ENCODE measurements around the gene TRIM29.
A peak's percentile ranks its signal among the peaks of the same experiment; 100 is the strongest.

TRIM29 gene

DNA sequence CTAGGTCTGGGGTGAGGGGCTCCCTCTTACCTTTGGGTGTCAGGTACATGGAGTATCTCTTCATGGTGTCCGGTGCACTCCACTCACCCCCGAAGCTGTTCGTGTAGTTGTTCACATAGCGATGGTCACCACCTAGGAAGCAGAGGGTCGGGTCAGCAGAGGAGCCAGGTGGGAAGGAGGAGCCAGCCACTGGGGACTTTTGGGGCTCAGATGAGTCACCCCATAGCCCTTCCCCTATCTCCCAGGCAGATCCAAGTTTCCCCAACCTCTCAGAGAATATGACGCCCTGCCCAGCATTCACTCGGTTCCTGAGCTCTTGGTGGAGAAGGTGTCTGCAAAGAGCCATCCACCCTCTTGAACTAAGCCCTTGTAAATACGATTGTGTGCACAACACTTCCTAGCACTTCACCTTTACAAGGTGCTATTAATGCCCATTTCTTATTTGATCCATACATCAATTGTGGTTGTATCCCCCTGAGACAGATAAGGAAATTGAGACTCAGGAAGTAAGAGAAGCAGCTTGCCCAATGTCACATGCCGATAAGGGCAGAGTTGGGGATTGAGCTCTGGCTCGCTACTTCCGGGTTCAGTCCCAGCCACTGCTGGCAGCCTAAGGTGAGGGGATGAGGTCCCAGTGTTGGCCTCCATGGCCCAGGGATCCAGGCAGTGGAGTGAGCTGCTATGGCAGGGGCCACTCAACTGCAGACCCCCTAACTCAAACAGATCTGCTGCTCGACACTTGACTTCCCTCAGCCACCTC is 14.8 kb downstream of the TRIM29 start:
- no peak for DNase-seq (ENCODE audit: low spot score)

DNA sequence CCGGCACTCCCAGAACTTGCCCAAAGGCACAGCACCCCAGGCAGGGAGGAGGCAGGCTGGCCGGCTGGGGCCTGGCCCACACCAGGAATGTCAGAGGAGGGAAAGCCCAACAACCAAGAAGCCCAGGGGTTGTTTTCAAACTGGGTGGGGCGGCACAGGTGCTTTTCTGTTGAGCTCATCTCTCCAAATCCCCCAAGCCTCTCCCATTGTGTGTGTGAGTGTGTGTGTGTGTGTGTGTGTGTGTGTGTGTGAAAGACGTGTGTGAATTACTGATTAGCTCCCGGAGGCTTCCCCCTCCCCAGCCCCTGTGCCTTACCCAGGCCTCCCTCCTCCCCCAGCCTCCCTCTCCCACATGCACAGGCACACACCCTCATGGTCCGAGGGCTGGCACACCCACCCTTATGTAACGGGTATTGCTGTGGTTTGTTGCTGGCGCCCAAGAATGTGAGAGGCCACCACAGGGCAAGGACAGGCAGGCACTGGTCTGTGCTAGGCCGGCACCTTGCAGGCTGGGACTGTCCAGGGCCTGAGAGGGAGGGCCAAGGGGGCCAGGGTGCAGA is 15.9 kb downstream of the TRIM29 start:
- no peak for DNase-seq (ENCODE audit: low spot score)

DNA sequence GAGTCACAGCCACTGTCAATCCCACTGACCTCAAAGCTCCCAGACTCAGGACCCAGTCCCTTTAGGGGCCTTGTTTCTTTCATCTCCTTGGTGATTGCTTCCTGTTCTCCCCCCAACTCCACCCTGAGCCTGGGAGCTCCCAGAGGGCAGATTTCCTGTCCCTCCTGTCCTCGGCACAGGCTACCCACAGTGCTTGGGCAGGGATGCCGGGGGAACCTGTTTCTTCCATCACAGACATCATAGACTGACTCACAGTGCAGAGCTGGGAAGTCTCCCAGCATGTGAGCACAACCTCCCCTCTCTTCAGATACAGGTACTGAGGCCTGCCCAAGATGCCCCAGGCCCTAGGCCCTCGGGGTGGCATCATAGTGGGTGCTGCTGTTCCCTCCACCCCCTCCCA is 16.6 kb downstream of the TRIM29 start:
- no peak for DNase-seq (ENCODE audit: low spot score)

DNA sequence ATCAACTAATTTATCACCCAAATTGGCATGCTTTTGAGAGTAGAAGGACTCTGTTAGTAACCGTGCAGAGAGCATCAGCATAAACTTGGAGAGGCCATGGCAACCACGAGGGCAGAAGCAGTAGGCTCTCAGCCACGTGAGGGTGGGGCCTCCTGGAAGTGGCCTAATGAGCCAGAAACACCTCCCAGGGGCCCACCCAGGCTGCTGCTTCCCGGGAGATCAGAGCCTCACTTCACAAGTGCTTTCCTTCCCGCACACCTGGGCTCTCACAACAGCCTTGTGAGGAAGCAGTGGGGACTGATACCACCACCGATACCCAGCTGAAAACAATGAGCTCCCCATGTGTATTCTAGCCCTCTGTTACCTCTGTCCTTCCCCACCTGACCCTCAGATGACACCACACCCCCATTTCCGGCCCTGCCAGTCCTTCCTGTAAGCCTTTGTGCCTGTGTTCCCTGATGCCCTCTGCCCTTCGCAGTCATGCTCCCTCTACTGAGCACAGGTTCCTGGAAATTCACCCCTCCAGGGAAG is 17.0 kb downstream of the TRIM29 start:
- DNase-seq (ENCODE audit: low spot score), result no peak

DNA sequence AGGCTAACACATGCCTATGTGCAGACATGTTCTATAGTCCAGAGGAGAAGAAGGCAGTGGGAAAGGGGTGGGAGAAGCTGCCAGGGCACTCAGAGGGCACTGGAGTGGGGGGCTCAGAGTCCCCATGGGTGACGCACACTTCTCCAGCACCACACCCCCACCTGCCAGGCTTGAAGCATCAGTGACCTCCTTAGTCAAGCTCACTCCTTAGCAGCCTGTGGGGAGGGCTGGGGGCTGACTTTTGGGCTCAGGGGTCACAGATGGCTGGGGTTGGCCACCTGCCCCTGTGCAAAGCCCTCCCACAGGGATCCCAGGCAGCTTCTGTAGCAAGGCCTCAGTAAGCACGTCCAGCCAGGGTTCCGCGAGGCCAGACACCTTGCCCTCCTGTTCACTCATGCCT is 18.8 kb downstream of the TRIM29 start:
- no peak for DNase-seq (ENCODE audit: low spot score)

DNA sequence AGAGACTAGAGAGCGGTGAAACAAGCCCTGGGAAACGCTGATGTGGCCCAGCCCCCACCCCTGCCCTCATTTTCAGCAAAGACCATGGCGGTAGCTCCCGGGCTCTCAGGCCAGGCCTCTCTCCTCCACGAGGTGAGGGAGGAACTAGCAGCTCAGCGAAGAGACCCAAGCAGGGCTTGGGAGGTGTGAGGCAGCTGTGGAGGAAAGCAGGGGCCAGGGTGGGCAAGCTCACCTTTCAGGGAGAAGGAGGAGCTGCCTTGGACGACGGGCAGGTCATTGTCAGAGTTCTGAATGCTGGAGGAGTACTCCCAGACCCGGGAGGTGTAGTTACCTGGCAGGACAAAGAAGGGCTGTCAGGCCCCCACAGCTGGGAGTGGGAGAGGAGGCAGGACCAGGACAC is 19.9 kb downstream of the TRIM29 start:
- DNase-seq (ENCODE audit: low spot score), result no peak

DNA sequence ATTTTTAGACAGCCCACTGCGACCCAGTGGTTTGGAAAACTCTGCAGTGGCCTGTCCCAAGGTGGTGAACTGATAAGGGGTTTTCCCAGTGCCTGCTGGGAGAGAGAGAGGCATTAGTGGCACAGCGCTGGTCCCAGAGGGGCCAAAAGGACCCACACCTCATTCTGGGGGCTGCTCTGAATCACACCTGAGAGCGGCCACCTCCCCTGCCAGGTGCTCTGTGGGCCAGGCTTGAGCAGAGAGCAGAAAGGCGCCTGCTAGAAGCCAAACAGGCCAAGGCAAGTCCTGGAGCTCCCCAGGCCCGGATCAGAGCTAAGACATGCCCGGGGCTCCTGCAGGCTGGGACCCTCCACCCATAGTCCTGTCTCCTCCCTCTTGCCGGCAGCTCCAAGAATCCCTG is 20.9 kb downstream of the TRIM29 start:
- no peak for DNase-seq (ENCODE audit: low spot score)

DNA sequence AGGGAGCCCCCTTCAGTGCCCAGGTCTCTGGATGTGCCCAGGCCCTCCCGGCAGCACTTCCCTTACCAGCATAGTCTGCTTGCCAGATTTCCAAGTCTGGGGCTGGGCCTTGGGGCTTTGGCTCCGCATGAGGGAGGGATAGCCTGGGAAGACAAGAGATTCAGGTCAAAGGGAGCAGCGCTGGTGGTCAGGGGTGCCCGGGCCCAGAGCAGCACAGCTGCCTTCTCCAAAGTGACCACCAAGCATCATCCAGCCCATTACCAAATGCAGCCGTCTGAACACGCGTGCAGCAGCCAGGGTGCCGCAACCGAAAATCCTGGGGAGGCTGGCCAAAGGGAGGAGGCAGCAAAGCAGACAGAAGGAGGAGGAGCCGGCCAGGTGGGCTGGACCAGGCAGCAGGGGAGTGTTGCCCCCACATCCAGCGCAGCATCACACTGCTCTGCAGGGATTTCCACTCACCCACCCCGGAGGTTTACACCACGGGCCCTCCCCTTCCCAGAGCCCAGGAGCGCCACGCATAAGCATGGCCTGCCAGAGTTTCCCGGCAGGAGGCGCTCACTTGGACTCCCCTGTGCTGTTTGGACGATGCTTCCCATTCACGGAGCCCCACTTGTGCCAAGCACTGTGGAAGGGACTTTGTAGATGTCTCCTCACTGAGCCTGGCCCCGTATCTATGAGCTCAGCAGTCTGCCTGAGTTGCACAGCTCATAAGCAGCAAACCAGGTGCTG is 22.5 kb downstream of the TRIM29 start:
- no peak for DNase-seq (ENCODE audit: low spot score)

DNA sequence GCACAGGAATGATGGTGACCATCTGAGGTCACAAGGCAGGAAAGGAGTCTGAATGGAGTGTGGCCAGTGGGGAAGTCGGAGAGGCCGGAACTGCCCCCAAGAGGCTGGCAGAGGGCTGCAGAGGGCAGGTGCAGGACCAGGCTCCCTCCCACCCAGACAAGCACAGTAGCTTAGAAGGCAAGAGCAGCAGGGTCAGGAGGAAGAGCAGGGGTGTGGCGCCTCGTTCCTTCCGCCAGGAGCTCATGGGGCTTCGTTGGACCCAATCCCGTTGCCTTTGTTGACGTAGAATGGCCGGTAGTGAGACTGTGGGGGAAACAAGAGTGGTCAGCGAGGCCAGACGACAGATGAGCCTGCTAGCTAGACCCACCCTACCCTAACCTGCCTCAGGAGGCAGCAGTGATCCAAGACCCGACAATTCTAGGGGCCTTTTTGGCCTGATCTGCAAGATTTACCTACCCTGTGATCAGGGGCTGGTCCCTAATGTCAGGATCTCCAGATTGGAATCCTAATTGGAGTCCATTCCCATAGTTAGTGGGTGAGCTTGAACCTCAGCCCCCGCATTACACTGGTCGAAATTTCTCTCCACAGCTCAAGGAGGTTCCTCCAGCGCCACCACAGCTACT is 25.6 kb downstream of the TRIM29 start:
- no peak for DNase-seq (ENCODE audit: low spot score)

DNA sequence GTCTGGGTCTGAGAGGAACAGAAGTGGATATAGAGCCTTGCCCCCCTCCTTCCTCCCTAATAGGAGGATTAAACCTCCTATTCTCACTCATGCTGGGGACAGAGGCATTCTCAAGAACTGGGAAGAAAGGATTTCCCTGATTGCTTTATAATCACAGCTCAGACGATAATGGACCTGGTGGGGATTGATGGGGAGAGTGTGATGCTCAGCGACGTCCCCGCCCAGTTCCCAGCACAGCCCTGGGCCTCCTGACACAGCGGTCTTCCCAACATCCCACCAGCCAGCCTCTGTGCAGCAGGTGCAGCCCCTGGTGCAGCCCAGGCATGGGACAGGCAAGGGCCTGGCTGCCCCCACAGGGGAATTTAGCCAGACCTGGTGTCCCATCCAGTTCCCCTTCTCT is 28.4 kb downstream of the TRIM29 start:
- no peak for DNase-seq (ENCODE audit: low spot score)

DNA sequence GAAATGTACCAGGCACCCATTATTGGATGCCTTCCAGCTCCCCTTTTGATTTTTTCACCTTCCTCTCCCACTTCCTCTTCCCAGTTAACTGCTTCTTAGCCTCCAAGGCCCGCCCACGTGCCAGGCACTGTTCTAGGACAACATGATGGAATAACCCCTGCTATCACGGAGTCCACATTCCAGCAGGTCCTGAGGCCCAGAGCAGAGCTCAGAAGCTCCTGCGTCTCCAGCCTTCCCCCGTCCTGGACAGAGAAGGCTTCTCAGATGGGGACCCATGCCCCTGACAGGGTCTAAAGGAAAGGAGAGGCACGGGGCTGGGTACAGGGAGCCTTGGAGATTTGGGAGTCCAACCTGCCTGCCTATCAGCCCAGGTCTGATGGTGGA is 29.1 kb downstream of the TRIM29 start:
- no peak for DNase-seq (ENCODE audit: low spot score)

DNA sequence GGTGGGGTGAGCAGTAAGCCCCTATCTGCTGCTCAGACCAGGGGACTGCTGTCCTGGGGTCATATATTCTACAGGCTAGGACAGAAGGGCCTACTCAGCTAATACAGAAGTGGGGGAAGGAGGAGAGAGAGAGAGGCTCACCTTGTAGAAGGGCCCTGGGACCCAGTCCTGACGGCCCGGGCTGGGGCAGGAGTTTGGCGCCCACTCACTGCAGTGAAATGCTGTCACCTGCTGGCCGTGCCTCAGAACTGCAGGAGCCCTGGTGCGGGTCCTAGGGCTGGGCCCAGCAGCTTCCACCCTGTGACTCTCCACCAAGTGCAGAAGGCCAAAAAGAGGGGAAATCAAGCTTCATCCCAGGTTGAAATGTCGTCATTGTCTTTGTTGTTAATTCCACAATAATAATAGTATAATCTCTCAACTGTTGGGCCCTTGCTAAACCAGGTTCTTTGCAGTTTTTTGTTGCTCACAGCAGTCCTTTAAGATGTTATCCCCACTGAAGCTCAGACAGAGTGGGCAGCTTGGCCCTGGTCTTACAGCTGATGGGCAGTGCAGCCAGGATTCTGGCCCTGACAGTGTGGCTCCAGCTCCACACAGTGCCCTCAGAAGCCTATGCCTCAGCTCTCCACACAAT is 29.6 kb downstream of the TRIM29 start:
- peak; percentile 31 for DNase-seq (ENCODE audit: low spot score)

DNA sequence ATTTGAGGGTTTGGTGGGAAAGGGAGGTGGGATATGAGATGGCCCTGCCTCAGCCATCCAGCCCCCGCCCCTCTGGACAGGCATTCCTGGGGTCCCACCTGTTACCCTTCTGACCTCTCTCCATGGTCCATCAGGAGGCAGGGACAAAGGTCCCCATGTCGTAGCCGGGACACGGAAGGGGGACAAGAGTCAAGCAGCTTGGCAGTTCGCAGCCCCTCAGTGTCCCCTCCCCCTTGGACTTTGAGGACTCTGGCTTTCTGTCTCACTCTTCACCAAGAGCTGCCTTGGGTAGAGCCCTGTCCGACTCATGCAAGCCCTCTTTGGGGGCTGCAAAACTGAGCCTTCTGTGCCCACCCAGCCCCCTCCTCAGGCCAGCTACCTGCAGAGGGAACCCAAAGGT is 30.2 kb downstream of the TRIM29 start:
- no peak for DNase-seq (ENCODE audit: low spot score)

DNA sequence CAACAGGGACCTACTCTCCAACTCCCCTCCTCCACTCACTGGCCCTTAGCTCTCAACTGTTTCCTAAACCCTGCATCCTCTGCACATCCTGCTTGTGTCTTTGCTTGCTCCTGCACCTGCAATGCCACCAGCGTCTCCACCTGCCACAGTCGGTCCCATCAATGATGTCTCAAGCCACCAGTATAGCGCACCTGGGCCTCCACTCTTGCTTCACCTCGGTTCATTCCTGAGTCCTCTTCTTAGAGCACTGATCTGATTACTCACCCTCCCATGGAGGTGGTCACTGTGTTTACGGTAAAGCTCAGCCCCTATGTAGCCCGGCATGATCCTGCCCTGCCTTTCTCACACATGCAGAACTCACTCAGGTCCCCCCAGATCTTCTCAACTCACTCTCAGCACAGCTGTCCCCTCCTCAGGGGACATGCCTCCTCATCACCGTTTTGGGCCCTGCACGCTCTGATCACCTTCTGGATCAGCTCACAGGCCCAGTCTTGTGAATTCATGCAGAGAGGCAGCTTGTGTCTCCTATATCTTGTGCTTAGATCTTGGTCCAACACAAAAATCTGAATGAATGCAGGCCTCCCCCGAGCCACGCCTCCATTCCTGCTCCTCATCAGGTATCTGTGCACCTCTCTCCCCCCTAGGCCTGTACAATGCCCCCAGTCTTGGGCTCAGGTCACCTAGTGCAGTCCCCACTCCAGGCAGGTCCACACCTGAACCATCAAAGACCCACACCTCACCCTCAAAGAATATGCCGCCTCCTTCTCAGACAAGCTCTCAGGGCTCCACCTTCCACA is 31.4 kb downstream of the TRIM29 start:
- DNase-seq (ENCODE audit: low spot score), result no peak

DNA sequence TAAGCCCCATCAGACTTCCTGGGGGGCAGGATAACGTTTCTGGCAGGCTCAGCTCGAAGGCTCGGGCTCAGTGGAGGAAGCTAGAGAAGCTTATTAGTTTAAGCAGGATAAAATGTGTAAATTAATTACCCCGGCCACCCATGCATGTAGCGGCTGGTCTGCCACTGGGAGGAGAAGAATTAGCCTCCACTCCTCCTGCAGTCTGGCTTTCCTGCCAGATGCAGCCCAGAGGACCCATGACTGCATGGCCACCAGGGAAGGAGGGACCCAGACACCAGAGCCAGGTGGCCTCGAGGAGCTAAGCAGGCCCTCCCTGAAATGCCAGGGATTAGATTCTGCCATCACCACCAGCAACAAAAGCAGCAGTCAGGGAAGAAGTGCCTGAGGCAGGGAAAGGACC is 32.3 kb downstream of the TRIM29 start:
- no peak for DNase-seq (ENCODE audit: low spot score)

DNA sequence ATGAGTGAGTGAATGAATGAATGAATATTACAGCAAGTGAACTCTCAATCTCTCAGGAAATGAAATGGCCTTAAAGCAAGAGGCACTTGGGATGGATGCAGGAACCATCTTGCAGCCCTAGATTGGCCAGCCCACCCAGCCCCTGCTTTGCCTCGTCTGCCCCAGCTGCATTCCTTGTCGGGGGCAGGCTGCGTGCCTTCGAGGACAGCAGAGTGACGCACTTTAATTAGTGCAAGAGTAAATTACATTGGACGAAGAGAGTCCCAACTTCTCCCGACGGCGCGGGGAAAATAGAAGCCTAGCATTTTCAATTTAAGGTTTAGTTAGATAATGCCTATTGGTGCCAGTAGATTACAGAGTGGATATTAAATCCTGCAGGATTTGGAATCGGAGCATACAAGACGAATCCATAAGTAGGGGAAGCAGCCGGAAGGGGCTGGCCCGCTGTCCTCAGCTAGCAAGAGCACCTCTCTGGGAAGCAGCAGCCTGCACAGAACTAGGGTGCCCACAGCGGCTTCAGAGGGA is 33.8 kb downstream of the TRIM29 start:
- no peak for DNase-seq (ENCODE audit: low spot score)

DNA sequence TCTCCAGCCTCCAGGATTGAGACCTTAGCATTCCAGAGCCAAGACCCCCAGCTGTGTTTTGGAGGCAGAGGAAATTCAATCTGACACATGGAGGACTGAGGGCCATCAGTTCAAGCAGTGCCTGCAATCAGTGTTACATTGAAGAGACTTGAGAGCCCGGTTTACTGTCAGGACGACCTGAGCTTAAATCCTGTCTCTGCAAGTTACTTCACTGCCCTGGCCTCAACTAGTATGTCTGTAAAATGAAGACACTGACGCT is 35.1 kb downstream of the TRIM29 start:
- DNase-seq (ENCODE audit: low spot score), result no peak

DNA sequence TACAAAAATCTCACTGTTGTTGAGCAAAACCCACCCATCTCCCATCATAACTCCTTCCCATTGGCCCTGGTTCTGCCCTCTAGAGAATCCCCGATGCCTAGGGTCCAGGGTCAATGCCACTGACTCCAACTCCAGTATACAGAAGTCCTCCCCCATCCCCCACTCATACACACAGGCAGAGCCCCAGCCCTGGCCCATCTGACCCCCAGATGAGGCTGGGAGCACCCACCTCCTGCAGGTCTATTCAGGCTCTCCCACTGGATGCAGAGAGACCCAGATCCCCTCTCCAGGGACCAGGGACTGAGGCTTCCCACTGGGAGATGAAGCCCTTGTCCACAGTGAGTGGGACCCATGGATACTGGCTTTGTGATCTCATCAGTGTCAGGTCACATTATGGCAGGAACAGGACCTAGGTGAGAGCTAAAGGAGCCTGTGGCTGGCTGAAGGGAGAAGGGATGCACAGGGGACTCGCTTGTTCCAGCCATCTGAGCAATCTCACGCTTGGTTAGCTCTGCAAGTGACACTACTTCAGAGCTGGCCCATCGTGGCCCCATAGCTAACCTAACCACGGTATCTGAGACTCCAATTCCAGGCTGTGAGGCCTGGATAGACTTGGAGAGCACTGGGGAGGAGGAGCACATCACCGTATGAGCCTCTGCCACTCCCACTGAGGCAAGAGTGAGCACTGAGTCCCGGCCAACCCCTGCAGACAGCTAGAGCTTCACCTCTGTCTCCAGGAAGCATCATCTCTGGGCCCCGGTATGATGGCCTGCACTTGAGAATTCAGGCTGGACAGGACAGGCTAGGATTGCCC is 35.7 kb downstream of the TRIM29 start:
- no peak for DNase-seq (ENCODE audit: low spot score)

DNA sequence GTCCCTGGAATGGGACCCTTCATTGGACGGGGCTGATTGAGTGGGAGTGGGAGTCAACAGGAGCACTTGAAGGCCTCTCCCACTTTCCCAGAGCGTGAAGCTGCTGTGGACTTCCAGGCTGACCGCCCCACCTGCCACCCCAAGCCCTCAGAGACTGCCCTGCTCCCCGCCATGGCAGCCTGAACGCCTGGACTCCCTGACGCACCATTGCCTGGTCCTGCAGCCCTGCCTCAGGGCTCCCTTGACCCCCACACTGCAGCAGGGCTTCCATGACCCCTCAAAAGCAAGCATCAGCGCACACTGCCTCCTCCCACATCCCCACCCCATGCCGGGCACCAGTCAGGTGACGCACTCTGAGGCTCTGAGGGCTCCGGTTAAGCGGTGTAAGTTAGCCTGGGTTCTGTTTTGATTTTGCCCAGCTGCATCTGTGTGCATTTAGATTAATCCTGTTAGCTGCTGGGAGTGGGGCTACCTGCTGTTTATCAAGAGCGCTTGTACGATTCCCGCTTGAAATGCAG is 39.4 kb downstream of the TRIM29 start:
- no peak for DNase-seq (ENCODE audit: low spot score)

DNA sequence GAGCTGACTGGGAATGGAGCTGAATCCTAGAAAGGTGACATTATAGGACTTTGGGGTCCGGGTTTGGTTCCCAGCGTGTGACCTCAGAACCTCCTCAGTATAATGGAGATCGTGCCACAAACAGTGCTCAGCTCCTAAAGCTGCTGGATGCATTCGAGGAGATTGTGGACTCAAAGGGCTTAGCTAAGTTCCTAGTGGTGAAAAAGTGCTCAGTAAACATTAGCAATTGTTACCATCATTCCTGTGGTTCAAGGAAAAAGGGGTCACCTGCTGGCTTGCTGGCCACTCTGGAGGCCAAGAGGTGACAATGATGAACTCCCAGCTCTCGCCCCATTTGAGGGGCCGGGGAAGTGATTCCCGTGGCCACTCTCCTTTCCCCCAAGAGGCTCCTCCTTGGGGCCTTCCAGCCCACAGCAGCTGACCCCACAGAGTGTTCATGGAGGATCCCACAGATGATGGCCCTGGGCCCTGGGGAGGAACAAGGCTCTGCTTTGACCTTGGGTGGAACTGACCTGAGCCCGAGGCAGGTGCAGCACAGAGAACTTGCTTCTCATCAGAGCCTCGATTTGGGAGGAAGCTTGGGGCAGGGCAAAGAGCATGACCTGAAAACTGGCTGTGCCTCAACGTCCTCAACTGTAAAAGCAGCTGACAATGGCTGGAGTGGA is 40.1 kb downstream of the TRIM29 start:
- DNase-seq (ENCODE audit: low spot score), result no peak
